Stimulated activated CD4-positive, alpha-beta T cell treated with anti-CD3 and anti-CD28 coated beads, Interleukin-1b, Interleukin-23, amount 100 ng/mL, for 4 hours (primary cell): ENCODE results near the gene ESYT1.

ENCODE experiments used
- DNase-seq, 2 donors: peaks; one replicate each; pipeline ENCODE4 v3.0.0-alpha.2; 2020; ENCODE audit warnings: low read depth in 2 of 2

ESYT1 gene

DNA sequence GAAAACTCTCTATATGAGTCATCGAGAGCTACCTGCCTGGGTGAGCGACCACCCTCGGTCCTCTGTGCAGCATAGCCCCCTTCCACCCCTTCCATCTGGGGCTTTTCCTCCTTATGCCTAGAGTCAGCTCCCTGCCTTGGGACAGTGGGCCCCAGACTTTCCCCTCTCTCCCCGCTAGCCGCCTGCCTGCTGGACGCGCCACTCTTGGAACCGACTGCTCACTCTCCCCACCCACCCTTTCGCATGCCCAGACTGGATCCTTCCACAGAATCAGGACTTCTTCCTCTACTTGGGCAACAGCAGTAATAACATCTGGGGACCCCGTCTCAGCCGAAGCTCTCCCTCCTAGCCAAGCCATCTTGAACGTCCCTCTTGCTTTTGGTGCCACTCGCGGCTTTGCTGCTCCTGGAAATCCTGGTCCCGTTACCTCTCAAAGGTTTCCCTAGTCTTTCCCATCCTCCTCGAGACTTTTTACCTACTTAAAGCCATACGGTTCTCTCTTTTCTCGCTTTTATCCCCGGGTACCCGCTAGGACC, 671 bp downstream of the ESYT1 start:
- DNase-seq, result no peak

- peak in 1 of 2 donors; percentile 43 for DNase-seq
Measured at GRCh38 chr12:56129206-56129941, 1.3 kb downstream of the ESYT1 start.

GRCh38 chr12:56129942-56130495, 2.0 kb downstream of the ESYT1 start:
- no peak for DNase-seq

DNA sequence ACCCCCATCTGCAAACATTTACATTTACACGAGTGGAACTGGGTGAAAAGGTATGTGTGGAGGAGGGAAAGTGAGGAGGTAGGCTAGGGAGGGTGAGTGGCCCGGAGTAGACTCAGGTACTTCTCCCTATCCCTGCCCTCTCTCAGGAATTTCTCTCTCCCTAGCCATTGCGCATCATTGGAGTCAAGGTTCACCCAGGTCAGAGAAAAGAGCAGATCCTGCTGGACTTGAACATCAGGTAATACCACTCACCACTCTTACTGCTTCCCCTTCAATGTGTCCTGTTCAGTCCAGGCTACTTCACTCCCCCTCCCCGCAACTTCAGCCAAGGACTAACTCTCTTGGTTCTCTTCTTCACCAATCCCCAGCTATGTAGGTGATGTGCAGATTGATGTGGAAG, 2.8 kb downstream of the ESYT1 start:
- no peak for DNase-seq

GRCh38 chr12:56134897-56135296, 6.8 kb downstream of the ESYT1 start:
- no peak for DNase-seq

- DNase-seq, result no peak
Measured at GRCh38 chr12:56137853-56138571, 9.9 kb downstream of the ESYT1 start.

GRCh38 chr12:56141946-56142784, 14.1 kb downstream of the ESYT1 start:
- no peak for DNase-seq

DNA sequence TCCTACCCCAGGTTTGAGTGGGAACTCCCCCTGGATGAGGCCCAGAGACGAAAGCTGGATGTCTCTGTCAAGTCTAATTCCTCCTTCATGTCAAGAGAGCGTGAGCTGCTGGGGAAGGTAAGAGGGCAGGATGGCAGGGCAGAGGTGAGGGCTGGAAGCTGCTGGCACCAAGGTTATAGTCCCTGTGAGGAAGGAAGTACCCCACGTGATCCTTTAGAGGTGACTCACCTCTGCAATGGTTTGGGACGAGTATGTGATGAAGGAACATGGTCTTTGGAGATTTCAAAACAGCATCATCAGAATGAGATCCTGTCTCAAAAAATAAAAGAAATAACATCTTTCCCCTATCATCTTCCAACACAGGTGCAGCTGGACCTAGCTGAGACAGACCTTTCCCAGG, 15.2 kb downstream of the ESYT1 start:
- no peak for DNase-seq

DNA sequence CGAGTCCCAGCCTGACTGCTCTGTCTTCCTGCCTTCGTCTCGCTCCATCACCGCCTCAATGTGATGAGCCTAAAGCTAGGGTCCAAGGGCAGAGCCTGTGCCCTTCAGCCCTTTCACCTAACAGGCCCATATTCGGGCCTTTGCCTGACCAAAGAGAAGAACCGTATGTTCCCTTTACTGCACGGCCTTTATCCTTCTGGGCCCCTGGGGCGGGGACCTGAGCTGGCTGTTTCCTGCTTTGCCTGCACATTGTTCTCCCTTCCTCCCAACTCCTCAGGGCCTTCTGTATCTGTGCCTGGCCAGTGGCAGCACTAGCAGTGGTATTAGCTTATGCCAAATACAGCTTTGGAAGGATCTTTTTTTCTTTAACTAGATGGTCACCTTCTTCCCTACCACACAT, 15.8 kb downstream of the ESYT1 start:
- no peak for DNase-seq

- DNase-seq, result no peak
Measured at GRCh38 chr12:56145217-56145616, 17.1 kb downstream of the ESYT1 start.

DNA sequence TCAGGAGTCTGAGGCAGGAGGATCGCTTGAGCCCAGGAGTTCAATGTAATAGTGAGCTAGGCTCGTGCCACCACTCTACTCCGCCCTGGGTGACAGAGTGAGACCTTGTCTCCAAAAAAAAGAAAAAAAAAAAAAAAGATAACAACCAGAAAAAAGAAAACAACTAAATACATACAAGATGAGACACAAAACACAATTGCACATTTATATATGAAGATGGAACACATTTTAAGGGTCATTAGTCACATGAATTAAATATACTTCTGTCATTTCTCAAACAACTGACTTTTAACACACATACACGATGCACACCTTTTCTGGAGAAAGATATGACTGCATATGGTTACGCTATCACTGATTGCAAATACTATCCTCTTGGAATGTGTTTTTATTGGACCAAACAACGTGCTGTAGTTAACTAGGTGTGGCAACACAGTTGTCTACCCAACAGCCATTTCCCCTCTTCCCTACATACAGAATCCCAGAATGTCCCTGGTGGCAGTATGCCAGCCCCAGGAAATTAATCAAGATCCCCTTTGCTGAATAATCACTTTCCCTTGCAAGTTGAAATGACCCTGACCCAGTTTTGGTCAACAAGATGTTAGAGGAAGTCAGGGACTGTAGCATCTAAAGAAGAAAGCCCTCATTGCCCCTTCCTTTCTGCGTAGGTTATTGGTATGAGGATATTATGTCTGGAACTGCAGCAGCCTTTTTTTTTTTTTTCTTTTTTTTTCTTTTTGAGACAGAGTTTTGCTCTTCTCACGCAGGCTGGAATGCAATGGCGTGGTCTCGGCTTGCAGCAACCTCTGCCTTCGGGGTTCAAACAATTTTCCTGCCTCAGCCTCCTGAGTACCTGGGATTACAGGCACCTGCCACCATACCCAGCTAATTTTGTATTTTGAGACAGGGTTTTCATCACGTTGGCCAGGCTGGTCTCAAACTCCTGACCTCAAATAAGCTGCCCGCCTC, 18.7 kb downstream of the ESYT1 start:
- DNase-seq, result no peak

DNA sequence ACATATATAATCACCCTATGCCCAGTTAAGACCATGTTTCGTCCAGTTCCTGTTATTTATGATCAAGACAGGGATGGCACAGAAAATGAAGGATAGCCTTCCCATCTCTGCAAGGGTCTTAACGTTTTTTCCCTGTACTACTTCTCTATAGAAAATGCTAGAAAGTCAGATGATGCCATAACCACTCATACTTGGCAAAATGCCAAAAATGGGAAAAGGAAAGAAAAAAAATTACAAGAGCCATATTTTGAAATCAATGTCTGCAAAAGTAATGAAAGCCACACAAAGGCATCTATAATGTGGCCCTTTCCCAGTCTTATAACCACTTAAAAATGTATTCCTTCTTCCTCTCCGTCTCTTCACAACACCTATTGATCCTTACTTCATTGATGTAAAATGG, 22.5 kb downstream of the ESYT1 start:
- no peak for DNase-seq

DNA sequence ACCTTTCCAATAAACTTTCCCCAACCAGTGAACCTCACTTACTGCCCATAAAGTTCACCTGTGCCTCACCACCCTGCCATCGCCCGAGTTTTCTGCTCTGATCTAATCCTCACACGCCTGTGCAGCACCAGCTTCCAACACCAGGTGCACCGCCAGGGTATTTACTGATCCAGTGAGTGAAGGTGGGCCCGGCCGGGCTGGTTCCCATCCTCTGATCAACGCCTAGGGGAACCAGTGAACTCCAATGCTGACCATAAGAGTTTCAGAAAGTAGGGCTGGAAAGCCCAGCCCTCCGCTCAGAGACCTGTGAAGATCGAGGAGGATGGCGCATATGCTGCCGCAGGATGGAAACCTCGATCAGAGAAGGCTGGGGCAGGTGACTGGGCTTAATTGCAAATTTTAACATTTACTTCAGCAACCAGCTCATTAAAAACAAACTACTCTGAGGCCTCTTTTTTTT, 23.6 kb downstream of the ESYT1 start:
- DNase-seq, result peak in 1 of 2 donors; percentile 52

DNA sequence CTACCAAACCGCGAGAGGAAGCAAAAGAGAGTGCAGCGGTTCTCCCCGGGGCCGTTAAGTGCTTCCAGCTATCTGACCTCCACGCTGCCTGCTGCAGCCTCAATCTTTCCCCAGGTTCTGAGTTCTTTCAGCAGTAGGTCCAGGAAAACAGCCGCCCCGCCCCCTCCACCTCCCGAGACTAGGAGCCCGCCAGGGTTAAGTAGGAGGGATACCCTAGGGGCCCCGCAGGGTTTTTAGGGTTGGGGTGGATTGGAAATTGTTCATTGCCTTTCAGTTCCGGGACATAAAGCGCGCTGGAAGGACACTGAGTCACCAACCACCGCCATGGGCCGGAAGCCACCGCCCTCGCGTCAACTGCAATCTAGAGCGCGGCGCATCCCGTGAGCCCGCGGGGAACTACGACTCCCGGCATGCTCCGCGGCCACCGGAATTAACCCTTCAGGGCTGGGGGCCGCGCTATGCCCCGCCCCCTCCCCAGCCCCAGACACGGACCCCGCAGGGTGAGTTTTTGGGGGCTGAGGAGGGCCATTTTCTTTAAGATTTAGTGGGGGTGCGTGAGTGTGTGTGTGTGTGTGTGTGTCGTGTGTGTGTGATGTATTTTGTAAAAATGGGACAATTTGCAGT, 24.2 kb downstream of the ESYT1 start, which contains the start of gene MYL6B:
Gene MYL6B, plus strand, starts transcription at position 456 of the 624 bp plus-strand sequence. CDS start 1,332 bp downstream, outside the sequence.
- DNase-seq, result peak; percentile 86 to 92

GRCh38 chr12:56152756-56153677, 24.9 kb downstream of the ESYT1 start:
- no peak for DNase-seq

GRCh38 chr12:56153678-56154065, 25.6 kb downstream of the ESYT1 start:
- no peak for DNase-seq

DNA sequence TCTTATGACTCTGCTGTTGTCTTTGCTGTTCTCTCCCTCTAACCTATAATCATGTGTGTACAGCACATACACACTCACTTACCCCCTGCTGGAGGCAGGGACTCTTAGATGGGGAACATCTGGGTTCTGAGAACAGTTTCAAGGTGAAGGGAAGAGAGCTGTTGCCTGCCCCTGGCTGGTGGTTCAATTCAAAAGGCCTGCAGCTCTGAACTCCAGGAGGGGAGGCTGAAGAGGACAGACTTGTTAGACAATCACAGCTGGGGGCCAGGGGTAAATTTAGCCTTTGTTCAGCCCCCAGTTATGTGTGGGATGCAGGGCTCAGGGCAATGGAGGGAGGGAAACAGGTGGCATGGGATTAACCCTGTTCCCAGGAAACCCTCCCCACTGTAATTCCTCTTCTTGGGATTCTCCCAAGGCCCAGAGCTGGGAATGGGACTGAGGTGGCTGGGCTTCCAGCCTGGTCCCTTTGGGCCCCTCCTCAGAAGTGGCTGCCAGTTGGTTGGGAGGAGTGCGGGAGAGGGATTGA, 26.2 kb downstream of the ESYT1 start:
- DNase-seq, result no peak

- no peak for DNase-seq
Measured at GRCh38 chr12:56154818-56155217, 26.8 kb downstream of the ESYT1 start.
